CD4-positive, alpha-beta T cell treated with Interleukin-2 at 100 ng/mL for 4 hours (primary cell): ENCODE measurements around the gene MDFIC.

Experiments used
- DNase-seq: peaks from one replicate; pipeline ENCODE4 v3.0.0-alpha.2; 2020; ENCODE audit warnings: low spot score

Gene MDFIC

GRCh38 chr7:114953724-114954123 is 31.8 kb downstream of the MDFIC start:
- no peak for DNase-seq

- DNase-seq = no peak
These were observed 34.8 kb downstream of the MDFIC start for GRCh38 chr7:114956702-114957101.

GRCh38 chr7:114957444-114957843 is 35.5 kb downstream of the MDFIC start:
- DNase-seq = no peak

GRCh38 chr7:114959931-114960330 is 38.0 kb downstream of the MDFIC start:
- DNase-seq = peak; percentile 18

GRCh38 chr7:114962441-114962840 is 40.5 kb downstream of the MDFIC start:
- no peak for DNase-seq

GRCh38 chr7:114966156-114966555 is 44.3 kb downstream of the MDFIC start:
- no peak for DNase-seq

GRCh38 chr7:114969096-114969495 is 47.2 kb downstream of the MDFIC start:
- no peak for DNase-seq

GRCh38 chr7:114970308-114970707 is 48.4 kb downstream of the MDFIC start:
- DNase-seq = peak; percentile 32

GRCh38 chr7:114970732-114971131 is 48.8 kb downstream of the MDFIC start:
- DNase-seq = no peak

- no peak for DNase-seq
These were observed 50.7 kb downstream of the MDFIC start for GRCh38 chr7:114972567-114972966.

GRCh38 chr7:114973147-114973546 is 51.3 kb downstream of the MDFIC start:
- DNase-seq = no peak

GRCh38 chr7:114975401-114975800 is 53.5 kb downstream of the MDFIC start:
- DNase-seq = no peak

GRCh38 chr7:114976666-114977065 is 54.8 kb downstream of the MDFIC start:
- DNase-seq = no peak

GRCh38 chr7:114977277-114977676 is 55.4 kb downstream of the MDFIC start:
- DNase-seq = no peak

- DNase-seq = no peak
These were observed 57.5 kb downstream of the MDFIC start for GRCh38 chr7:114979388-114979787.

- DNase-seq = no peak
These were observed 58.1 kb downstream of the MDFIC start for GRCh38 chr7:114979803-114980507.

GRCh38 chr7:114981323-114981722 is 59.4 kb downstream of the MDFIC start:
- no peak for DNase-seq

GRCh38 chr7:114985116-114985715 is 63.3 kb downstream of the MDFIC start:
- DNase-seq = no peak

- DNase-seq = no peak
These were observed 64.6 kb downstream of the MDFIC start for GRCh38 chr7:114986190-114987180.

- DNase-seq = no peak
These were observed 66.1 kb downstream of the MDFIC start for GRCh38 chr7:114988026-114988425.

- no peak for DNase-seq
These were observed 67.0 kb downstream of the MDFIC start for GRCh38 chr7:114988755-114989375.

GRCh38 chr7:114989531-114989930 is 67.6 kb downstream of the MDFIC start:
- DNase-seq = no peak
